Erythroblast (primary cell): ENCODE data around the gene WASF2.

Source experiments
- GATA1 ChIP-seq: IDR thresholded peaks from 2 replicates; pipeline ENCODE4 v1.6.1; 2011; ENCODE audit warnings: low read depth, mild to moderate bottlenecking, control low read depth, low read length, moderate library complexity
- POLR2A ChIP-seq: IDR thresholded peaks from 2 replicates; pipeline ENCODE4 v1.6.1; 2011; ENCODE audit warnings: mild to moderate bottlenecking, low read length

DNA sequence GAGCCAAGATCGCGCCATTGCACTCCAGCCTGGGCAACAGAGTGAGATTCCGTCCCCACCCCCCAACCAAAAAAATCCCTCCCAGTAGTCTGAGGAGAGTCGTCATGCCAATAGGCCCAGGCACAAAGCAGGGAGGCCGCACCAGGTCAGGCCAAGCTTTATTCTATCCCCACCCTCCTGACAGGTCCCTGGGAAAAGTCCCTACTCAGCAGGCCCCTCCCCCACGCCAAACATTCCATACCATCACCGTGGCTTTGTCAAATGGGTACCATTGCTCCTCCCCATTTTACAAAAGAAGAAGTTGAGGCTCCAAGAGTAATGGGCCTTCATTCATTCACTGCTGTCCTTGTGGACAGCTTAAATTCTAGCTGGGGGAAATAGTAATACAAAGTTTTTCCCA, 92.2 kb downstream of the WASF2 start:
- TF ChIP-seq POLR2A: no peak
- TF ChIP-seq GATA1: no peak
